SH-SY5Y (cell line): ENCODE measurements around the gene PITX2.

ENCODE experiments used
- GATA2 ChIP-seq: IDR thresholded peaks from 2 replicates; pipeline ENCODE4 v1.6.1; 2011; ENCODE audit warnings: mild to moderate bottlenecking, low read depth, low read length
- GATA3 ChIP-seq: IDR thresholded peaks from 2 replicates; pipeline ENCODE4 v1.6.1; 2011; ENCODE audit warnings: low read depth, mild to moderate bottlenecking, low read length, moderate library complexity

DNA sequence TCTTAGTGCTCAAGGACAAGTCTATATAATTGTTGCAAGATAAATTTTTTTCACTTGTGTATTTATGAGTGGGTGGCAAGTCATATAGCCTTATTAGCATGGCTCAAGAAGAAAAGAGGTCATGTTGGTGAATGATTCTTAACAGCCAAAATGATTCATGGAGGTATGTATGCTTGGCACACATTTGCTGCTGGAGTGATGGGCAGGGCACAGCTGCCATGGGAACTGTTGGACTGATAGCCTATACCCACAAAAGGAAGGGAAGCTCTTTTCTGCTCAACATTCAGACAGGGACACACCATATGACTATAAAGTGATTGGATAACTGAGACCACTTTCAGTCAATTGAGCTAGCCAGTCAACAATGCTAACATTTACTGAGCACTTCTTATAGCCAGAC is 46.8 kb upstream of the PITX2 start:
- TF ChIP-seq GATA2 = no peak
- no peak for TF ChIP-seq GATA3
